ENCODE results near the gene NUBPL.

GRCh38 chr14:31854508-31855075 is 293.4 kb downstream of the NUBPL start:
- TF ChIP-seq POLR2A (IDR thresholded peaks at IDR 0.05; ENCODE audit: low read length) (no peak), GATA1 (IDR thresholded peaks at IDR 0.05; ENCODE audit: low read depth, low read length) (no peak)
